HL-60 (cell line): ENCODE measurements around the gene BCAS4.

Experiments
- DNase-seq, 2 experiments: peaks; one replicate each; pipeline ENCODE4 v3.0.0-alpha.2; 2010 to 2020; ENCODE audit warnings: low read depth in 1 of 2, low spot score in 1 of 2
- H3K27ac ChIP-seq: fragments of 250-450 bp; sonication (Bioruptor Pico); replicated peaks from 2 replicates; pipeline ENCODE4 v1.5.1; 2020; ENCODE audit warnings: mild to moderate bottlenecking, moderate library complexity
- H3K27me3 ChIP-seq: fragments of 250-450 bp; sonication (Bioruptor Pico); 2 replicates; pipeline ENCODE4 v1.5.1; 2021; ENCODE audit warnings: mild to moderate bottlenecking, moderate library complexity; ENCODE audit not compliant: insufficient read depth, poor library complexity, severe bottlenecking
- H3K4me3 ChIP-seq: replicated peaks from 2 replicates; pipeline ENCODE4 v1.5.1; 2011; ENCODE audit warnings: mild to moderate bottlenecking, control low read depth, low read length; ENCODE audit not compliant: insufficient read depth
- GABPA ChIP-seq: IDR thresholded peaks from 2 replicates; pipeline ENCODE4 v1.6.1; 2012; ENCODE audit warnings: low read depth
- POLR2AphosphoS5 ChIP-seq: IDR thresholded peaks from 2 replicates; pipeline ENCODE4 v1.6.1; 2012; ENCODE audit warnings: low read depth
- SPI1 ChIP-seq: IDR thresholded peaks from 2 replicates; pipeline ENCODE4 v1.6.1; 2012; ENCODE audit warnings: low read depth, mild to moderate bottlenecking, borderline replicate concordance
- TF ChIP-seq, protein P1 (sequence below): IDR thresholded peaks from one replicate; pipeline ENCODE4 v1.5.1; 2011; ENCODE audit warnings: low read length, control low read depth, inconsistent platforms; ENCODE audit not compliant: insufficient read depth
- TF ChIP-seq, protein P2 (sequence below): IDR thresholded peaks from 2 replicates; pipeline ENCODE4 v1.6.1; 2012; ENCODE audit warnings: low read depth; ENCODE audit not compliant: insufficient replicate concordance

Gene BCAS4

DNA sequence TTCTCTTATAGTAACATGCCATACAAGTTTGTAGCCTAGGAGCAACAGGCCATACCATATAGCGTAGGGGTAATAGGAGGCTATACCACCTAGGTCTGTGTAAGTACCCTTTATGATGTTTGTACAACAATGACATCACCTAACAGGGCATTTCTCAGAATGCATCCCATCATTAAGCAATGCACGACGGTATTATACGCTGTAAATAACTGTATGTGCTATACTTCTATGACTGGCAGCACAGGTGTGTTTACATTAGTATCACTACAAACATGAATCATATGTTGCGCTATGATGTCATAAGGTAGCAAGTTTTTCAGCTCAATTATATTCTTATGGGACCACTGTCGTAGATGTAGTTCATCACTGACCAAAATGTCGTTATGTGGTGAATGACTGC lies 105.4 kb downstream of the BCAS4 start:
- H3K27ac ChIP-seq = no peak overlapping the region
- H3K4me3 ChIP-seq = no peak overlapping the region
- no peak for DNase-seq
- TF ChIP-seq POLR2AphosphoS5 = no peak
- TF ChIP-seq, protein P1, sequence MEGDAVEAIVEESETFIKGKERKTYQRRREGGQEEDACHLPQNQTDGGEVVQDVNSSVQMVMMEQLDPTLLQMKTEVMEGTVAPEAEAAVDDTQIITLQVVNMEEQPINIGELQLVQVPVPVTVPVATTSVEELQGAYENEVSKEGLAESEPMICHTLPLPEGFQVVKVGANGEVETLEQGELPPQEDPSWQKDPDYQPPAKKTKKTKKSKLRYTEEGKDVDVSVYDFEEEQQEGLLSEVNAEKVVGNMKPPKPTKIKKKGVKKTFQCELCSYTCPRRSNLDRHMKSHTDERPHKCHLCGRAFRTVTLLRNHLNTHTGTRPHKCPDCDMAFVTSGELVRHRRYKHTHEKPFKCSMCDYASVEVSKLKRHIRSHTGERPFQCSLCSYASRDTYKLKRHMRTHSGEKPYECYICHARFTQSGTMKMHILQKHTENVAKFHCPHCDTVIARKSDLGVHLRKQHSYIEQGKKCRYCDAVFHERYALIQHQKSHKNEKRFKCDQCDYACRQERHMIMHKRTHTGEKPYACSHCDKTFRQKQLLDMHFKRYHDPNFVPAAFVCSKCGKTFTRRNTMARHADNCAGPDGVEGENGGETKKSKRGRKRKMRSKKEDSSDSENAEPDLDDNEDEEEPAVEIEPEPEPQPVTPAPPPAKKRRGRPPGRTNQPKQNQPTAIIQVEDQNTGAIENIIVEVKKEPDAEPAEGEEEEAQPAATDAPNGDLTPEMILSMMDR = no peak
- TF ChIP-seq, protein P2, sequence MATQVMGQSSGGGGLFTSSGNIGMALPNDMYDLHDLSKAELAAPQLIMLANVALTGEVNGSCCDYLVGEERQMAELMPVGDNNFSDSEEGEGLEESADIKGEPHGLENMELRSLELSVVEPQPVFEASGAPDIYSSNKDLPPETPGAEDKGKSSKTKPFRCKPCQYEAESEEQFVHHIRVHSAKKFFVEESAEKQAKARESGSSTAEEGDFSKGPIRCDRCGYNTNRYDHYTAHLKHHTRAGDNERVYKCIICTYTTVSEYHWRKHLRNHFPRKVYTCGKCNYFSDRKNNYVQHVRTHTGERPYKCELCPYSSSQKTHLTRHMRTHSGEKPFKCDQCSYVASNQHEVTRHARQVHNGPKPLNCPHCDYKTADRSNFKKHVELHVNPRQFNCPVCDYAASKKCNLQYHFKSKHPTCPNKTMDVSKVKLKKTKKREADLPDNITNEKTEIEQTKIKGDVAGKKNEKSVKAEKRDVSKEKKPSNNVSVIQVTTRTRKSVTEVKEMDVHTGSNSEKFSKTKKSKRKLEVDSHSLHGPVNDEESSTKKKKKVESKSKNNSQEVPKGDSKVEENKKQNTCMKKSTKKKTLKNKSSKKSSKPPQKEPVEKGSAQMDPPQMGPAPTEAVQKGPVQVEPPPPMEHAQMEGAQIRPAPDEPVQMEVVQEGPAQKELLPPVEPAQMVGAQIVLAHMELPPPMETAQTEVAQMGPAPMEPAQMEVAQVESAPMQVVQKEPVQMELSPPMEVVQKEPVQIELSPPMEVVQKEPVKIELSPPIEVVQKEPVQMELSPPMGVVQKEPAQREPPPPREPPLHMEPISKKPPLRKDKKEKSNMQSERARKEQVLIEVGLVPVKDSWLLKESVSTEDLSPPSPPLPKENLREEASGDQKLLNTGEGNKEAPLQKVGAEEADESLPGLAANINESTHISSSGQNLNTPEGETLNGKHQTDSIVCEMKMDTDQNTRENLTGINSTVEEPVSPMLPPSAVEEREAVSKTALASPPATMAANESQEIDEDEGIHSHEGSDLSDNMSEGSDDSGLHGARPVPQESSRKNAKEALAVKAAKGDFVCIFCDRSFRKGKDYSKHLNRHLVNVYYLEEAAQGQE = no peak
- TF ChIP-seq SPI1 = no peak
- no peak for TF ChIP-seq GABPA
- no peaks in the 10 kb centered on the region for H3K27me3 ChIP-seq

DNA sequence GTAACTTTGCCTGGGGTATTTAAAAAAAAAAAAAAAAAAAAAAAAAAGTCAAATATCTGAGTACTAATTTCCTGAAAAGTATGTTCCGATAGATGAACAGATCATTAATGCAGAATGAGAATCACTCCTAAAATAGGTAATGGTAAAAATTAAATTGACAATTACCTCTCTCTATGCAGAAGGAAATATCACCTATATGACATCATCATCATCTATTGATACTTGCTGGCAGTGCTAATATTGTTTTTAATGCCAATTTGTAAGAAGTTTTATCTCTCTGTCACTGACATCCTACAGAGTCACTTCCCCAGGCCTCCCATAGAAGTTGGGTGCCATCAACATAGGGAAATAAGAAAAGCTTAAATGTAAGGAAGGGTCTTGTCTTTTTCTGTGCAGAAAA lies 106.4 kb downstream of the BCAS4 start:
- no peak overlapping the region for H3K4me3 ChIP-seq
- no peaks in the 10 kb centered on the region for H3K27me3 ChIP-seq
- no peak for DNase-seq
- no peak overlapping the region for H3K27ac ChIP-seq
- TF ChIP-seq, protein P2 = no peak
- TF ChIP-seq SPI1 (no peak), POLR2AphosphoS5 (no peak), GABPA (no peak)
- TF ChIP-seq, protein P1 = no peak

DNA sequence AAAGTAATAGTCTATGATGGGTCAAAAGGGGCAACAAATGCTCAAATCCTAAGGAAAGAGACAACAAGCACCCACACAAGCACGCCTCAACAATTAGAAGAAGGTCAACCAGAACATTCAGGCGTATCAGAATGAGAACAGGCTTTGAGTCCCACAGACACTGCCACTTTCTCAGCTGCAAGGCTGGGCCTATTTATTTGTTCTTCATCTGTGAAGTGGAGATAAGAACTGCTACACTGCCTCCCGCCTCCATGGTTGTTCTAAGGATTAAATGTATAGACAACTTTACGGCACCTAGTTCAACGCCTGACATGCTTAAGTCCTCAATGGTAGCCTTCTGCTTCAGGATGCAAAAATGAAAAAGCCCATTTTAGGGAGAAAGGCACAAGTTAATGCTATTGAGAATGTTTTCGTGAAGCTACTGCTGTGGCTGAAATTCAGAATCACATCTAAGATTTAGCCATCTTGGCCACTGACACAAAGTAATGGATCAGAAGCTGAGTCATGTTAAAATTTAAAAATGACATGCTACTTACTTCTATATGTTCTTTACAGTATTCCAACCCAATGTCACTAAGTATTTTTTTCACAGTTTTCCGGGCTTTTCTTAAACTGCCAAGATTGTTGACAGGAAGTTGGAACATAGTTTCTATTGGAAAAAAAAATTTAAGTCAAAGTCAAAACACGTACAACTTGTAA lies 108.6 kb downstream of the BCAS4 start:
- TF ChIP-seq GABPA (no peak), POLR2AphosphoS5 (no peak), SPI1 (no peak)
- TF ChIP-seq, protein P2 = no peak
- TF ChIP-seq, protein P1 = no peak
- no peak overlapping the region for H3K4me3 ChIP-seq
- DNase-seq = no peak
- H3K27ac ChIP-seq = no peak overlapping the region
- no peaks in the 10 kb centered on the region for H3K27me3 ChIP-seq
